Neural crest cell (in vitro differentiated cells): Measurements from ENCODE around the gene ADAMTS2. TPM values are rescaled to one million over a fixed set of nuclear protein-coding genes. Genes with fewer than 3 reads are reported as not detected.
A peak's percentile ranks its signal among the peaks of the same experiment; 100 is the strongest.
"Not testable (repeated sequence)": the region's sequence is repeated elsewhere in the genome, so short reads cannot be mapped to it uniquely, and the experiment has no call there.

ENCODE experiments used
- DNase-seq: peaks from one replicate; pipeline ENCODE4 v3.0.0; 2021; ENCODE audit warnings: low read depth, mixed read lengths, low spot score
- H3K27ac Mint-ChIP-seq: one replicate; pipeline ENCODE4 v1.8.0; 2021; ENCODE audit warnings: mild to moderate bottlenecking, mixed read lengths; ENCODE audit not compliant: unreplicated experiment
- H3K27me3 Mint-ChIP-seq: 2 replicates; pipeline ENCODE4 v1.8.0; 2021; ENCODE audit warnings: low read depth, mild to moderate bottlenecking, mixed read lengths
- H3K36me3 Mint-ChIP-seq: 2 replicates; pipeline ENCODE4 v1.8.0; 2021; ENCODE audit warnings: low read depth, mild to moderate bottlenecking, mixed read lengths
- H3K4me1 Mint-ChIP-seq: 2 replicates; pipeline ENCODE4 v1.8.0; 2021; ENCODE audit warnings: mixed read lengths
- H3K4me3 Mint-ChIP-seq: one replicate; pipeline ENCODE4 v1.8.0; 2021; ENCODE audit warnings: mild to moderate bottlenecking, mixed read lengths
- H3K9me3 Mint-ChIP-seq: 2 replicates; pipeline ENCODE4 v1.8.0; 2021; ENCODE audit warnings: mixed read lengths
- CTCF ChIP-seq: fragments of 200-600 bp; sonication (generic); conservative IDR thresholded peaks from 2 replicates; pipeline ENCODE4 v1.5.0; 2021; ENCODE audit warnings: antibody characterized with exemption, mild to moderate bottlenecking
- total RNA-seq: library from RNA; stranded (reverse); gene quantifications from 2 replicates; pipeline ENCODE4 v1.2.1, GENCODE V29; 2021

ADAMTS2 gene
- total RNA-seq, 1 donor from 2014 or later: 1.5 TPM

GRCh38 chr5:179327021-179327735 lies 18.1 kb downstream of the ADAMTS2 start:
- Mint-ChIP-seq H3K4me3 (no peak overlapping the region), H3K36me3 (no peaks in the 10 kb centered on the region), H3K4me1 (peaks cover 9% of the 10 kb centered on the region), H3K27me3 (peaks cover 3% of the 10 kb centered on the region), H3K9me3 (no peaks in the 10 kb centered on the region), H3K27ac (no peak overlapping the region)
- no peak for DNase-seq
- TF ChIP-seq CTCF: no peak

GRCh38 chr5:179326122-179326927 lies 18.9 kb downstream of the ADAMTS2 start:
- Mint-ChIP-seq H3K4me1 (peaks cover 9% of the 10 kb centered on the region), H3K27me3 (peaks cover 3% of the 10 kb centered on the region), H3K36me3 (no peaks in the 10 kb centered on the region), H3K9me3 (no peaks in the 10 kb centered on the region), H3K27ac (peak overlapping the region; percentile 19), H3K4me3 (no peak overlapping the region)
- no peak for TF ChIP-seq CTCF
- no peak for DNase-seq

DNA sequence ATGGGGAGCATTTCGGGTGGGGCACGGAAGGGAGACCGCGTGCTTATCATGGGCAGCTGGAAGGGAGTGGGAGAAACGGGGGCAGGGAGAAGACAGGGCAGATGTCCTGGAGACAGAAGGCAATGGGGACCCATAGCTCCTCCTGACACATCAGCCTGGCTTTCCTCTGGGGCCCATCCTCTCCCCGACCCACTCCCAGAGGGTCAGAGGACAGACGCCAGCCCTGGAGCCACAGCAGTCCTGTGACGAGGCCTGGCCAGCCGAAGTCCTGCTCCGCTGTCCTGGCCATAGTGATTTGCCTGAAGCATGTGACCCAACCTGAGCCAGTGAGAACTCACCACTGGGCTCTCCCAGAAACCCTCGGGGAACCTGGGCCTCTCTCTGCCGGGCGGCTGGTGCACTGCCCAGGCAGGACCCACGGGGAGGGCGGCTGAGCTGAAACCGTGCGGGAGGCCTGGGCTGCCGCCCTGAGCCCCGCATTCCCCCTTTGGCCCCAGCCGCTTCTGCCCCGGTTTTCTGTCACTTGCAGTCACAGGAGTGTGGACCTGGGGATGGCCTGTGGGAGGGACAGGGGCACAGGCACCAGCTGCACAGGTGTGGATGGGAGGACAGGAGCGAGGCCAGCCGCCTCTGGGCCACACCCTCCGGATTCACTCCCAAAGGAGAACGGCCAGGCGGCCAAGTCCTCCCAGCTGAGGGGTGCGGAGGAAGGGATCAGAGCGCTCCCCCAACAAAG lies 19.8 kb downstream of the ADAMTS2 start:
- TF ChIP-seq CTCF: no peak
- Mint-ChIP-seq H3K36me3 (no peaks in the 10 kb centered on the region), H3K4me1 (peaks cover 9% of the 10 kb centered on the region), H3K4me3 (no peak overlapping the region), H3K9me3 (no peaks in the 10 kb centered on the region), H3K27ac (peak overlapping the region; percentile 57), H3K27me3 (peaks cover 3% of the 10 kb centered on the region)
- no peak for DNase-seq

- H3K4me3 Mint-ChIP-seq: no peak overlapping the region
These were observed 20.4 kb downstream of the ADAMTS2 start for GRCh38 chr5:179324760-179325295.

DNA sequence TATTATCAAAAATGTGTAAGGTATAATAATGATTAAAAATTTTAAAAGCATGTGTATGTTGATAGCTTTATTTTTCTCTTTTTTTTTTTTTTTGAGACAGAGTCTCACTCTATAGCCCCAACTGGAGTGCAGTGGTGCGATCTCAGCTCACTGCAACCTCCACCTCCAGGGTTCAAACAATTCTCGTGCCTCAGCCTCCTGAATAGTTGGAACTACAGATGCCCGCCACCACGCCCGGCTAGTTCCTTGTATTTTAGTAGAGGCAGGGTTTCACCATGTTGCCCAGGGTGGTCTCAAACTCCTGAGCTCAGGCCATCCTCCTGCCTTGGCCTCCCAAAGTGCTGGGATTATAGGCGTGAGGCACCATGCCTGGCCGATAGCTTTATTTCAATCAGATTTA lies 20.9 kb downstream of the ADAMTS2 start:
- H3K27me3 Mint-ChIP-seq, H3K36me3 Mint-ChIP-seq, H3K9me3 Mint-ChIP-seq, DNase-seq, H3K27ac Mint-ChIP-seq, H3K4me3 Mint-ChIP-seq: not testable (repeated sequence)
- peaks cover 15% of the 10 kb centered on the region for H3K4me1 Mint-ChIP-seq

More at GRCh38 chr5:179324760-179325295, 20.4 kb downstream of the ADAMTS2 start:
- no peak for TF ChIP-seq CTCF
- Mint-ChIP-seq H3K9me3 (no peaks in the 10 kb centered on the region), H3K36me3 (no peaks in the 10 kb centered on the region), H3K4me1 (peaks cover 10% of the 10 kb centered on the region), H3K27me3 (peaks cover 3% of the 10 kb centered on the region), H3K27ac (peak overlapping the region; percentile 71)
- DNase-seq: no peak
